ENCODE measurements around the gene EXOSC1.

The EXOSC1 gene

DNA sequence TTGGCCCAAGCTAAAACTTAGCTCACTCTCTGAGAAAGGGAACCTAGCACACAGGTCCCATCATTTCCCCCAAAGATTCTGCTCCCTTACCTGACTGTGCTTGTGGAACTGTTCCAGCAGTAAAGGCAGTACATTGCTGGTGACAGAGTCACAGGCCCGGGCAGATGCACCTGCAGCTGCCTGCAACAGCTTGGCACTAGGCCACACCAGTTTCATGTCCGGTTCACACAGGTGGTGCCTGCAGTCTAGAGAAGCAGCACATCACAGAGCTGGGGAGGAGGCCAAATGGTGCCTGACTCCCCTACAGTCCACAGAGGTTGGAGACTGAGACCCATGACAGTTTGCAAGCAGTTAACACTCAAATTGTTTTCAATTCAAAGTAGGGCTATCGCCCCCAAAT lies 22.4 kb upstream of the EXOSC1 start:
- Mint-ChIP-seq H3K27me3 (no peaks in the 10 kb centered on the region), H3K4me3 (no peak overlapping the region), H3K36me3 (ENCODE audit: low read depth) (peaks cover 33% of the 10 kb centered on the region), H3K4me1 (no peaks in the 10 kb centered on the region), H3K9me3 (no peaks in the 10 kb centered on the region), H3K27ac (no peak overlapping the region)
- DNase-seq: no peak
- no peak for ATAC-seq

- no peak overlapping the region for H3K4me3 Mint-ChIP-seq
Measured at GRCh38 chr10:97466755-97467154, 20.9 kb upstream of the EXOSC1 start.

GRCh38 chr10:97465982-97466381 lies 20.2 kb upstream of the EXOSC1 start:
- no peak for ATAC-seq
- peaks cover 38% of the 10 kb centered on the region for H3K36me3 Mint-ChIP-seq (ENCODE audit: low read depth)
- no peaks in the 10 kb centered on the region for H3K27me3 Mint-ChIP-seq
- H3K9me3 Mint-ChIP-seq: no peaks in the 10 kb centered on the region
- H3K27ac Mint-ChIP-seq: no peak overlapping the region
- no peak for DNase-seq
- H3K4me3 Mint-ChIP-seq: no peak overlapping the region
- no peaks in the 10 kb centered on the region for H3K4me1 Mint-ChIP-seq

More at GRCh38 chr10:97466755-97467154, 20.9 kb upstream of the EXOSC1 start:
- DNase-seq (no peak), ATAC-seq (no peak)
- no peak overlapping the region for H3K27ac Mint-ChIP-seq
- peaks cover 36% of the 10 kb centered on the region for H3K36me3 Mint-ChIP-seq (ENCODE audit: low read depth)
- no peaks in the 10 kb centered on the region for H3K9me3 Mint-ChIP-seq
- H3K27me3 Mint-ChIP-seq: no peaks in the 10 kb centered on the region
- no peaks in the 10 kb centered on the region for H3K4me1 Mint-ChIP-seq

GRCh38 chr10:97464226-97464625 lies 18.4 kb upstream of the EXOSC1 start:
- no peak for ATAC-seq
- no peak overlapping the region for H3K27ac Mint-ChIP-seq
- H3K27me3 Mint-ChIP-seq: no peaks in the 10 kb centered on the region
- H3K4me3 Mint-ChIP-seq: no peak overlapping the region
- H3K4me1 Mint-ChIP-seq: no peaks in the 10 kb centered on the region
- H3K9me3 Mint-ChIP-seq: no peaks in the 10 kb centered on the region
- DNase-seq: no peak
- H3K36me3 Mint-ChIP-seq (ENCODE audit: low read depth): peaks cover 39% of the 10 kb centered on the region

DNA sequence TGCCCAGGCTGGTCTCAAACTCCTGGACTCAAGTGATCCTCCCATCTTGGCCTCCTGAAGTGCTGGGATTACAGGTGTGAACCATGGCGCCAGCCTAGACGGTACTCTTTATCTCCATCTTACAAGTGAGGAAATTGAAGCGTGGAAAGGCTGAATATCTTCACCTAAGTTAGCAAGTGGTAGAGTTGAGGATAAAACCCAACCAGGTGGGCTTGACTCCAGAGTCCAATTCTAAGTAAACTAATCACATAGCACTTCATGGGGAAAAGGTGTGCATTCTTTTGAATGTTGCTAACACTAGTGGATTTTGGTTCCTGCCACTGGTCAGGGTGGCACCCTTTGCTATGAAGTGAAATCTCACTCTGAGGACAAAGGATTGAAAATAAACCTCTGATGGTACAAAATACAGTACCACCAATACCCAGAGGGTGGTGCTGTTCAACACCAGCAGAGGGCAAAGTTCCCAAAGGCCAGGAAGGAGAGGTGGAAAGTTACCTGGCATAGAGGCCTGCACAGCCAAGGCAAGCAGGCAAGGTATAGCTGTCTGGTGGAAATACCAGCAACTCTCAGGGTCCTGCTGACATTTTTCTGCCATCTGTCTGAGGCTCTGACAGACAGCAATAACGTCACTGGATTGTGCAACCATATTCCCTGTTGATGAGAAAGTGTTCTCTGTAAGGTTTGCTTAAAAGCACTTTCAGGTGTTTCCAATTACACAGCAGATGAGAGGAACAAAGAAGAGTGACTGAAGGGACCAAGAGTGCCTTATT lies 17.7 kb upstream of the EXOSC1 start:
- no peaks in the 10 kb centered on the region for H3K27me3 Mint-ChIP-seq
- DNase-seq (peak; percentile 34), ATAC-seq (peak; percentile 50)
- no peak overlapping the region for H3K4me3 Mint-ChIP-seq
- H3K27ac Mint-ChIP-seq: no peak overlapping the region
- H3K36me3 Mint-ChIP-seq (ENCODE audit: low read depth): peaks cover 46% of the 10 kb centered on the region
- H3K9me3 Mint-ChIP-seq: no peaks in the 10 kb centered on the region
- no peaks in the 10 kb centered on the region for H3K4me1 Mint-ChIP-seq

GRCh38 chr10:97462309-97462708 lies 16.5 kb upstream of the EXOSC1 start:
- no peaks in the 10 kb centered on the region for H3K27me3 Mint-ChIP-seq
- H3K4me3 Mint-ChIP-seq: no peak overlapping the region
- H3K9me3 Mint-ChIP-seq: no peaks in the 10 kb centered on the region
- DNase-seq: no peak
- no peak for ATAC-seq
- H3K27ac Mint-ChIP-seq: no peak overlapping the region
- no peaks in the 10 kb centered on the region for H3K4me1 Mint-ChIP-seq
- peaks cover 53% of the 10 kb centered on the region for H3K36me3 Mint-ChIP-seq (ENCODE audit: low read depth)

DNA sequence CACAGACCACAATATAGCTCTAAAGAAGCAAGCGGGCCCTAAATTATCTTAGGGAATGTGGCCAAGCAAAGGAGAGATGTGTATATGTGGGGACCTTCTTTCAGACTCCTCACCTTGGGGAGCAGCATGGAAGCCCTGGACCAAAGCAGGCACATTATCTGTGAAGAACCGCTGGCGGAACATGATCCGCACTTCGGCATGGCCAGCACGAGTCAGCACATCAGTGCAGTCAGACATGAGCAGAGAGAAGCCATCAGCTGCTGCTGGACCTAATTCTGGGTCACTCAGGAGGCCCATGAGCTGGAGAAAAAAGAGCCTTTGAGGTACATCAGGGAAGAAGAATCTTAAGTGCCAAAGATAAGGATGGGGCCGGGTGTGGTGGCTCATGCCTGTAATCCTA lies 14.1 kb upstream of the EXOSC1 start:
- no peak for DNase-seq
- Mint-ChIP-seq H3K4me1 (peaks cover 6% of the 10 kb centered on the region), H3K27ac (no peak overlapping the region), H3K9me3 (no peaks in the 10 kb centered on the region), H3K36me3 (ENCODE audit: low read depth) (peaks cover 62% of the 10 kb centered on the region), H3K27me3 (no peaks in the 10 kb centered on the region), H3K4me3 (no peak overlapping the region)
- ATAC-seq: no peak

- H3K4me3 Mint-ChIP-seq: no peak overlapping the region
- peak overlapping the region; percentile 47 for H3K27ac Mint-ChIP-seq
- no peak for DNase-seq
- H3K4me1 Mint-ChIP-seq: peaks cover 15% of the 10 kb centered on the region
- ATAC-seq: no peak
- no peaks in the 10 kb centered on the region for H3K27me3 Mint-ChIP-seq
- H3K36me3 Mint-ChIP-seq (ENCODE audit: low read depth): peaks cover 64% of the 10 kb centered on the region
- no peaks in the 10 kb centered on the region for H3K9me3 Mint-ChIP-seq
Measured at GRCh38 chr10:97459111-97459510, 13.3 kb upstream of the EXOSC1 start.

- Mint-ChIP-seq H3K4me3 (no peak overlapping the region), H3K27ac (peak overlapping the region; percentile 78), H3K4me1 (peaks cover 24% of the 10 kb centered on the region), H3K9me3 (no peaks in the 10 kb centered on the region), H3K27me3 (no peaks in the 10 kb centered on the region), H3K36me3 (ENCODE audit: low read depth) (peaks cover 66% of the 10 kb centered on the region)
- DNase-seq: no peak
- ATAC-seq: no peak
Measured at GRCh38 chr10:97456686-97457065, 10.9 kb upstream of the EXOSC1 start.

- no peaks in the 10 kb centered on the region for H3K27me3 Mint-ChIP-seq
- ATAC-seq (no peak), DNase-seq (no peak)
- peaks cover 62% of the 10 kb centered on the region for H3K36me3 Mint-ChIP-seq (ENCODE audit: low read depth)
- no peaks in the 10 kb centered on the region for H3K9me3 Mint-ChIP-seq
- H3K4me1 Mint-ChIP-seq: peaks cover 24% of the 10 kb centered on the region
- no peak overlapping the region for H3K27ac Mint-ChIP-seq
- H3K4me3 Mint-ChIP-seq: no peak overlapping the region
Measured at GRCh38 chr10:97456034-97456685, 10.4 kb upstream of the EXOSC1 start.

GRCh38 chr10:97454330-97455036 lies 8.7 kb upstream of the EXOSC1 start:
- DNase-seq (no peak), ATAC-seq (peak; percentile 68)
- Mint-ChIP-seq H3K27ac (peak overlapping the region; percentile 83), H3K36me3 (ENCODE audit: low read depth) (peaks cover 52% of the 10 kb centered on the region), H3K27me3 (no peaks in the 10 kb centered on the region), H3K9me3 (no peaks in the 10 kb centered on the region), H3K4me3 (no peak overlapping the region), H3K4me1 (peaks cover 28% of the 10 kb centered on the region)

GRCh38 chr10:97452352-97452751 lies 6.5 kb upstream of the EXOSC1 start:
- Mint-ChIP-seq H3K9me3 (no peaks in the 10 kb centered on the region), H3K27ac (peak overlapping the region; percentile 40), H3K36me3 (ENCODE audit: low read depth) (peaks cover 41% of the 10 kb centered on the region), H3K4me3 (no peak overlapping the region), H3K27me3 (no peaks in the 10 kb centered on the region), H3K4me1 (peaks cover 41% of the 10 kb centered on the region)
- ATAC-seq: no peak
- DNase-seq: no peak

GRCh38 chr10:97451605-97452004 lies 5.8 kb upstream of the EXOSC1 start:
- H3K9me3 Mint-ChIP-seq: no peaks in the 10 kb centered on the region
- H3K27me3 Mint-ChIP-seq: no peaks in the 10 kb centered on the region
- peaks cover 34% of the 10 kb centered on the region for H3K36me3 Mint-ChIP-seq (ENCODE audit: low read depth)
- no peak overlapping the region for H3K27ac Mint-ChIP-seq
- no peak overlapping the region for H3K4me3 Mint-ChIP-seq
- DNase-seq: no peak
- no peak for ATAC-seq
- H3K4me1 Mint-ChIP-seq: peaks cover 48% of the 10 kb centered on the region

GRCh38 chr10:97450828-97451227 lies 5.0 kb upstream of the EXOSC1 start:
- no peaks in the 10 kb centered on the region for H3K9me3 Mint-ChIP-seq
- no peak overlapping the region for H3K4me3 Mint-ChIP-seq
- peaks cover 53% of the 10 kb centered on the region for H3K4me1 Mint-ChIP-seq
- H3K27ac Mint-ChIP-seq: peak overlapping the region; percentile 27
- ATAC-seq (no peak), DNase-seq (no peak)
- H3K36me3 Mint-ChIP-seq (ENCODE audit: low read depth): peaks cover 37% of the 10 kb centered on the region
- no peaks in the 10 kb centered on the region for H3K27me3 Mint-ChIP-seq

- ATAC-seq (no peak), DNase-seq (no peak)
- Mint-ChIP-seq H3K9me3 (no peaks in the 10 kb centered on the region), H3K27me3 (no peaks in the 10 kb centered on the region), H3K27ac (peak overlapping the region; percentile 93), H3K4me3 (peak overlapping the region; percentile 98), H3K4me1 (peaks cover 45% of the 10 kb centered on the region), H3K36me3 (ENCODE audit: low read depth) (peaks cover 28% of the 10 kb centered on the region)
Measured at GRCh38 chr10:97445357-97445721, 467 bp downstream of the EXOSC1 start.
